ENCODE data around the gene FHOD3.

The FHOD3 gene

GRCh38 chr18:36638224-36638623, 340.7 kb downstream of the FHOD3 start:
- no peak overlapping the region for H3K4me3 ChIP-seq (replicated peaks; ENCODE audit: low read depth, low read length)
- TF ChIP-seq, protein P1, sequence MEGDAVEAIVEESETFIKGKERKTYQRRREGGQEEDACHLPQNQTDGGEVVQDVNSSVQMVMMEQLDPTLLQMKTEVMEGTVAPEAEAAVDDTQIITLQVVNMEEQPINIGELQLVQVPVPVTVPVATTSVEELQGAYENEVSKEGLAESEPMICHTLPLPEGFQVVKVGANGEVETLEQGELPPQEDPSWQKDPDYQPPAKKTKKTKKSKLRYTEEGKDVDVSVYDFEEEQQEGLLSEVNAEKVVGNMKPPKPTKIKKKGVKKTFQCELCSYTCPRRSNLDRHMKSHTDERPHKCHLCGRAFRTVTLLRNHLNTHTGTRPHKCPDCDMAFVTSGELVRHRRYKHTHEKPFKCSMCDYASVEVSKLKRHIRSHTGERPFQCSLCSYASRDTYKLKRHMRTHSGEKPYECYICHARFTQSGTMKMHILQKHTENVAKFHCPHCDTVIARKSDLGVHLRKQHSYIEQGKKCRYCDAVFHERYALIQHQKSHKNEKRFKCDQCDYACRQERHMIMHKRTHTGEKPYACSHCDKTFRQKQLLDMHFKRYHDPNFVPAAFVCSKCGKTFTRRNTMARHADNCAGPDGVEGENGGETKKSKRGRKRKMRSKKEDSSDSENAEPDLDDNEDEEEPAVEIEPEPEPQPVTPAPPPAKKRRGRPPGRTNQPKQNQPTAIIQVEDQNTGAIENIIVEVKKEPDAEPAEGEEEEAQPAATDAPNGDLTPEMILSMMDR (IDR thresholded peaks at IDR 0.05; ENCODE audit: low read depth, low read length, missing control alignments): no peak
- DNase-seq (ENCODE audit: extremely low read depth, low read depth): no peak

DNA sequence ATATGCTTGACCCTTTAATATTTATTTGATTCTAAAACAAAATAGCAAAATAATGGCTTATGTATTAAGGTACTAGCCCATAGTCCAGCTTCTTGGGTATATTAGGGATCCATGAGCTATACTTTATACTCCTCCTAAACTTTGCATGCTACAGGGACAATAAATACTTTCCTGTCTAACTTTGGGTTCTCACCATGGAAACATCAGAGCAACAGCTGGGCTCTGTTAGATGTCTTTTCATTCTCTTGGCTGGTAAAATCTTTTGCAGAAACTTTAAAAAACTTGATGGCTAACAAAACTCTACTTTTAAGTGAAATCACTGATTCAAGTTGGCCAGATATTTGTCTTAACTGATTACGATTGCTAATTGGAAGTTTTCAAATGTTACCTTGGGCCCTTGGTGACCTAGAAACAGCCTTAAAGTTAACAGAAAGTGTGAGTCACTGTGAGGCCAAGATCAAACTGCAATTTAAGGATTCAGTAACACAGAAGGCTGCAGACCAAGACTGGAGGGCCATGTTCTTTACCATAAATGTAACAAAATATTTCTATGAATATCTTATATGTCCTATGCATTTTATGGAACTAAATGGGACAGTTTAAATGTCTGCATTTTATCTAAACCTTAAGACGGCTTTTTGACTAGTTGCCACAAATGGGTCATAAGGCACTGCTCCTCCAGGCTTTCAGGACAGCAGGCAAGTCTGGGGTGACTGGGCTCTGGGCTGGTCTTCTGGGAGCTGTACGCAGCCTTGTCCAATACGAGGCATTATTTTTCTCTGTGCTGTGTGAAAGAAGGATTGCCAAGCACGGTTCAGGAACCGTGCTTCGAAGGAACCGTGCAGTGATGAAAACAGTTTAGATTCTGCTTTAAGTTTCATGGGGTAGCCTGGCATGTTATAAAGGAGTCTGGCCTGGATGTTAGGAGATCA, 342.8 kb downstream of the FHOD3 start:
- no peak for DNase-seq (ENCODE audit: extremely low read depth, low read depth)
- TF ChIP-seq, protein P1 (IDR thresholded peaks at IDR 0.05; ENCODE audit: low read depth, low read length, missing control alignments): no peak

DNA sequence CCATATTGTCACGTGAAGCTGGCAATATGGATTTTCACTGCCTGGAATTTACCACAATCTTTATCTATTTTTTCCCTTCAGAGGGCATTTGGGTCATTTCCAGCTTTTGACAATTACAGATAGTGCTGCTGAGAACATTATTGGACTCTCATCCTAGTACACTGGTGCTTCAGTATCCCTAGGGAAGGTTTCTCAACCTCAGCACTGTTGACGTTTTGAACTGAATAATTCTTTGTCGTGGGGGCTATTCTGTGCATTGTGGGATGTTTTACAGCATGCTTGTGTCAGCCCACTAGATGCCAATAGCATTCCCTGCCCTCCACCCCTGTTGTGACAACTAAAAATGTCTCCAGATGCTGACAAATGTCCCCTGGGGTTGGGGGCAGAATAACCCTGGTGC, 345.5 kb downstream of the FHOD3 start:
- H3K4me3 ChIP-seq (replicated peaks; ENCODE audit: low read depth, low read length): no peak overlapping the region
- DNase-seq (ENCODE audit: extremely low read depth, low read depth): no peak
- TF ChIP-seq, protein P1 (IDR thresholded peaks at IDR 0.05; ENCODE audit: low read depth, low read length, missing control alignments): no peak

More for the DNA sequence above, 342.8 kb downstream of the FHOD3 start:
- H3K4me3 ChIP-seq (replicated peaks; ENCODE audit: low read depth, low read length): no peak overlapping the region

- TF ChIP-seq, protein P1 (IDR thresholded peaks at IDR 0.05; ENCODE audit: low read depth, low read length, missing control alignments): no peak
- no peak overlapping the region for H3K4me3 ChIP-seq (replicated peaks; ENCODE audit: low read depth, low read length)
- no peak for DNase-seq (ENCODE audit: extremely low read depth, low read depth)
Observed at GRCh38 chr18:36648803-36649202, 351.3 kb downstream of the FHOD3 start.

- TF ChIP-seq, protein P1 (IDR thresholded peaks at IDR 0.05; ENCODE audit: low read depth, low read length, missing control alignments): no peak
- DNase-seq (ENCODE audit: extremely low read depth, low read depth): no peak
- no peak overlapping the region for H3K4me3 ChIP-seq (replicated peaks; ENCODE audit: low read depth, low read length)
Observed at GRCh38 chr18:36649205-36649604, 351.7 kb downstream of the FHOD3 start.

DNA sequence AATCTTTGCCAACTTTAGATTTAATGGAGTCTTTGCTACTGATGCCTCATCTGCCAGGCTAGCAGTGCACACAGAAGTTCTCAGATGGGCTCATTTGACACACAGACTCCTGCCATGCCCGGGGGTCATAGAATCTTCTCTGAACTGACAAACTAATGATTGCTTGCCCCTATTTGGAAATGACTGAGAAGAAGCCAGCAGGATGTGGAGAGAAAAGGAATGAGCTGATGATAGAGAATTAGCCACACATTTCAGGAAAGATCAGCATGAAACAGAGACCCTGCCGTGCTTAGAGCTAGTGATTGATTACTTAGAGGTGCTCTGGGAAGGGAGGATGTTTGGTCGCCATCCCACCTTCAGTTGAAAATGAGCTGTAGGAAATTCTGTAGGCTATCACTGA, 352.8 kb downstream of the FHOD3 start:
- H3K4me3 ChIP-seq (replicated peaks; ENCODE audit: low read depth, low read length): no peak overlapping the region
- no peak for DNase-seq (ENCODE audit: extremely low read depth, low read depth)
- TF ChIP-seq, protein P1 (IDR thresholded peaks at IDR 0.05; ENCODE audit: low read depth, low read length, missing control alignments): no peak

All from HFF-Myc (cell line).